Peyer's patch (tissue), 4 donors: ENCODE data around the gene ACTG2.

ENCODE experiments used
- POLR2A ChIP-seq, 2 donors: fragments of 450-650 bp; IDR thresholded peaks; one replicate each; pipeline ENCODE4 v1.5.1; 2017; ENCODE audit warnings: antibody characterized with exemption in 2 of 2, mild to moderate bottlenecking in 2 of 2, moderate library complexity in 2 of 2
- TF ChIP-seq, protein P1 (sequence below), 6 experiments: fragments of 450-650 bp in 4 of 6; fragments of 200-600 bp in 2 of 6; sonication (generic) in 1 of 6; IDR thresholded peaks; one replicate each; pipeline ENCODE4 v1.5.1; 2017 to 2019; ENCODE audit warnings: antibody characterized with exemption in 6 of 6, mild to moderate bottlenecking in 3 of 6, moderate library complexity in 1 of 6

DNA sequence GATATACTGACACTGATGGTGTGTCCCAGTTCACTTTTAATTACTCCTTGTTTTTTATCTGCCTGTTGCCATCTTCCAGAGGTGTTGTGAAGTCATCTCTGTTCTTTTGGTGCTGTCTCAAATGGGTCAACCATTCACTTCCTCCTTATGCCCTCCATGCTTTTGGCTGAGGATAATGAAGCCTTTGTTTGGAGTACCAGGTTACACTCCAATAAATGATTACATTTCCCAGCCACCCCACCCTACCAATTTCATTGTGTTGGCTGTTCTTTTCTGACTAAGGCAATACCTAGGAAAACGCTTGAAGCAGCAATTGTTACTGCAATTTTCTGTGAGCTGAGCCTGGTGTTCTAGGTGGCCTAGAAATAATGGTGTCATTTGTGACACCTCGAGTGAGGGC is 29.8 kb upstream of the ACTG2 start:
- TF ChIP-seq, protein P1, sequence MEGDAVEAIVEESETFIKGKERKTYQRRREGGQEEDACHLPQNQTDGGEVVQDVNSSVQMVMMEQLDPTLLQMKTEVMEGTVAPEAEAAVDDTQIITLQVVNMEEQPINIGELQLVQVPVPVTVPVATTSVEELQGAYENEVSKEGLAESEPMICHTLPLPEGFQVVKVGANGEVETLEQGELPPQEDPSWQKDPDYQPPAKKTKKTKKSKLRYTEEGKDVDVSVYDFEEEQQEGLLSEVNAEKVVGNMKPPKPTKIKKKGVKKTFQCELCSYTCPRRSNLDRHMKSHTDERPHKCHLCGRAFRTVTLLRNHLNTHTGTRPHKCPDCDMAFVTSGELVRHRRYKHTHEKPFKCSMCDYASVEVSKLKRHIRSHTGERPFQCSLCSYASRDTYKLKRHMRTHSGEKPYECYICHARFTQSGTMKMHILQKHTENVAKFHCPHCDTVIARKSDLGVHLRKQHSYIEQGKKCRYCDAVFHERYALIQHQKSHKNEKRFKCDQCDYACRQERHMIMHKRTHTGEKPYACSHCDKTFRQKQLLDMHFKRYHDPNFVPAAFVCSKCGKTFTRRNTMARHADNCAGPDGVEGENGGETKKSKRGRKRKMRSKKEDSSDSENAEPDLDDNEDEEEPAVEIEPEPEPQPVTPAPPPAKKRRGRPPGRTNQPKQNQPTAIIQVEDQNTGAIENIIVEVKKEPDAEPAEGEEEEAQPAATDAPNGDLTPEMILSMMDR (IDR thresholded peaks at IDR 0.05) = no peak
- TF ChIP-seq POLR2A (IDR thresholded peaks at IDR 0.05) = no peak
